ENCODE measurements around the gene IRF4.

GRCh38 chr6:453152-453551 lies 61.6 kb downstream of the IRF4 start:
- no peak for TF ChIP-seq CTCF (IDR thresholded peaks at IDR 0.05; ENCODE audit: low read length)
- TF ChIP-seq EZH2 (optimal IDR thresholded peaks at IDR 0.05; ENCODE audit: low read depth, low read length), result no peak

Measured in MM.1S (cell line).